COR-L47 (cell line): ENCODE measurements around the gene NUDT12.

Experiments used
- DNase-seq: peaks from one replicate; lab custom pipeline; 2025; lab: John Stamatoyannopoulos, UW

The NUDT12 gene

GRCh38 chr5:103541114-103541513 lies 21.5 kb downstream of the NUDT12 start:
- DNase-seq: no peak

- no peak for DNase-seq
Measured at GRCh38 chr5:103539376-103540330, 22.9 kb downstream of the NUDT12 start.

- no peak for DNase-seq
Measured at GRCh38 chr5:103532086-103532734, 30.4 kb downstream of the NUDT12 start.

- no peak for DNase-seq
Measured at GRCh38 chr5:103526164-103526915, 36.2 kb downstream of the NUDT12 start.

- no peak for DNase-seq
Measured at GRCh38 chr5:103525361-103525760, 37.2 kb downstream of the NUDT12 start.

- DNase-seq: no peak
Measured at GRCh38 chr5:103523319-103523718, 39.3 kb downstream of the NUDT12 start.

GRCh38 chr5:103522586-103522985 lies 40.0 kb downstream of the NUDT12 start:
- no peak for DNase-seq

- no peak for DNase-seq
Measured at GRCh38 chr5:103519550-103519949, 43.0 kb downstream of the NUDT12 start.

GRCh38 chr5:103514371-103514770 lies 48.2 kb downstream of the NUDT12 start:
- DNase-seq: no peak

- no peak for DNase-seq
Measured at GRCh38 chr5:103513701-103514100, 48.9 kb downstream of the NUDT12 start.

- DNase-seq: no peak
Measured at GRCh38 chr5:103512500-103512899, 50.1 kb downstream of the NUDT12 start.

- DNase-seq: no peak
Measured at GRCh38 chr5:103511554-103511885, 51.1 kb downstream of the NUDT12 start.

- DNase-seq: no peak
Measured at GRCh38 chr5:103510851-103511553, 51.6 kb downstream of the NUDT12 start.

- no peak for DNase-seq
Measured at GRCh38 chr5:103505581-103506305, 56.8 kb downstream of the NUDT12 start.

- no peak for DNase-seq
Measured at GRCh38 chr5:103503066-103503465, 59.5 kb downstream of the NUDT12 start.

GRCh38 chr5:103502662-103503061 lies 59.9 kb downstream of the NUDT12 start:
- no peak for DNase-seq
